ENCODE data around the gene NOVA2. TPM values are rescaled to one million over a fixed set of nuclear protein-coding genes. Genes with fewer than 3 reads are reported as not detected.
"Not testable (repeated sequence)": the region's sequence is repeated elsewhere in the genome, so short reads cannot be mapped to it uniquely, and the experiment has no call there.

NOVA2 gene
- polyA plus RNA-seq, 1 donor, result 3.6 TPM

DNA sequence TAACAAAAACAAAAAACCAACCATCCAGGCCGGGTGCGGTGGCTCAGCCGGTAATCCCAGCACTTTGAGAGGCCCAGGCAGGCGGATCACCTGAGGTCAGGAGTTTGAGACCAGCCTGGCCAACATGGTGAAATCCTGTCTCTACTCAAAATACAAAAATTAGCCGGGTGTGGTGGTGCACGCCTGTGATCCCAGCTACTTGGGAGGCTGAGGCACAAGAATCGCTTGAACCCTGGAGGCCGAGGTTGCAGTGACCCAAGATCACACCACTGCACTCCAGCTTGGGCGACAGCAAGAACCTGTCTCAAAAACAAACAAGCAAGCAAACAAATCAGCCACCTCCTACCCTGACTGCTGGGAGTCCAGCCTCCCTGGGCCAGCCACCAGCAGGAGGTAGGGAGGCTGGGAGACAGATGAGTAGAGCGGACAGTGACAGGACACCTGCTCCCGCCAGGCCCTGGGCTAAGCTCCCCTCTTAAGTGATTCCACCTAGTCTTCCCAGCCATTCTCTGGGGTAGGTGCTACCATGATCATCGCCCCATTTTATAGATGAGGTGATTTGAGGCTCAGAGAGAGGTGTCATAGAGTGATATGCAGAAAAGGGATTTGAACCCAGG is 77.6 kb downstream of the NOVA2 start:
- not testable (repeated sequence) for DNase-seq (ENCODE audit: low read depth)

DNA sequence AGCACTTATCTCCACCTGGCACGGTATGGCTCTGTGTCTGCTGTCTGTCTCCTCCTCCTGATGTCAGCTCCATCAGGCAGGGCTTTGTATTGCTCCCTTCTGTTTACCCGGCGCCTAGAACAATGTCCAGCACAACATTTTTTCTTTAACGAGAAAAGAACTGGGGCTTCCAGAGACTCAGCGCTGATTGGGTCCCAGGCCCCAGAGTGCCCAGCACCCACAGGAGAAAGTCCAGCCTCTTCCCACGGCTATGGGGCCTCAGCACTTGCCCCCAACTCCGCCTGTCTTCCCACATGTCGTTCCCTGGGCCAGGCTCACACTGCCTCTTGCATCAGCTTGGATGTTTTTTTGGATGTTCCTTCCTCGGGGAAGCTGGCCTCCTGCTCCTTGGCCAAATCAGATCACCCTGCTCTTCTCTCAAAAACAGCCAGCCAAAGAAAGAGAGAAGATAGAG is 78.1 kb downstream of the NOVA2 start:
- DNase-seq (ENCODE audit: low read depth), result no peak

DNA sequence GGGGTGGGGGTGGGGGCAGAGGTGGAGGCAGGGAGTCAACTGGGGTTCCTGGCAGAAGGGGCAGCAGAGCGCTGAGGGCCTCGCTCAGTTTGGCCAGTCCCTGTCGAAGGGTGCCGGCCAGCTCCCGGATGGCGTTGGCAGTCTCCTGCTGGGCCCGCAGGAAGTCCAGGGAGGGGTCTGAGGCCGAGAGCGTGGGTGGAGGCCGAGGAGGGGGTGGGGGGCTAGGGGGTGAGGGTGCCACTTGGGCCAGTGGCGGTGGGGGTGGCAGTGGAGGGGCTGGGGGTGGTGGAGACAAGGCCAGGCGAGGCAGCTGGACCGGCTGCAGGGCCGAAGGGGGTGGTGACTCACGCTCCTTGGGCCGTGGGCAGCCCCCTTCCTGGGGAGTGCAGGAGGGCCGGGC is 82.8 kb downstream of the NOVA2 start:
- no peak for DNase-seq (ENCODE audit: low read depth)

DNA sequence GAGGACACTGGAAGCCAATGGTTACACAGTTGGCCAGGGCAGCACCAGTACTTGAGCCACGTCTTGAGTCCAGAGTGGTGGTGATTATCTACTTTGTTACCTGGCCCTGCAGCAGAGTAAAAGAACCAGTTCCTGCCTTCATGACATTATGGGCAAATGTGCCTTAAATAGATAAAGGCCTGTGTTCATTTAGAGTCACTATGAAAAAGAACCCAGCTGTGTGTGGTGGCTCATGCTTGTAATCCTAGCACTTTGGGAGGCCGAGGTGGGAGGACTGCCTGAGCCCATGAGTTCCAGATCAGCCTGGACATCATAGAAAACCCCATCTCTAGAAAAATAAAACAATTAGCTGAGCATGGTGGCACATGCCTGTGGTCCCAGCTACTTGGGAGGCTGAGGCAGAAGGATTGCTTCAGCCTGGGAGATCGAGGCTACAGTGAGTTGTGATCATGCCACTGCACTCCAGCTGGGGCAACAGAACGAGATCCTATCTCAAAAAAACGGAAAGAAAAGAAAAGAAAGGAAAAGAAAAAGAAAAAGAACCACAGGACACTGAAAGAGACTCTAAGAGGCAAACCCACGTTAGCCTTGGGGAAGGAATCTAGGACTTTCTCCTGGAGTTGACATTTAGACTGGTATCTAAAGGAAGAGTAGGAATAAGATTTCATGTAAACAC is 84.3 kb downstream of the NOVA2 start:
- DNase-seq (ENCODE audit: low read depth), result no peak

DNA sequence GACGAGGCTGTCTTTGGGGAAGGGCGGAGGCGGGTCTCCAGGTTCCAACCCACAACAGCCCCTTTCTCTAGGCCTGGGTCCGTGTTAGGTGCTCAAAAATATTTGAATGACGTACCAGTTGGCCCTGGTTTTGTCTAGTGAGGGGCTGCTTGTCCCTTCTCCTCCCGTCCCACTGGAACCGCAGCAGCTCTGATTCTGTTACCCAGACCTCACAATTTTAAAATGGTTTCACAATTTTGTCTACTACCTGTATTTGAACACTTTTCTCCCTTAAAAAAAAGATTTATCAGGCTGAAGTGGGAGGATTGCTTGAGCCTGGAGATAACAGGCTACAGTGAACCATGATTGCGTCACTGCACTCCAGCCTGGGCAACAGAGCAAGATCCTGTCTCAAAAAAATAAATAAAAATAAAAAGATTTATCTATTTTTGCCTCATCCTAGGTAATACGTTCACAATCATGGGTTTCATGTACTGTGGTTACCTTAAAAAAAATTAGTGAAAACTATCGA is 86.4 kb downstream of the NOVA2 start:
- DNase-seq (ENCODE audit: low read depth), result no peak

DNA sequence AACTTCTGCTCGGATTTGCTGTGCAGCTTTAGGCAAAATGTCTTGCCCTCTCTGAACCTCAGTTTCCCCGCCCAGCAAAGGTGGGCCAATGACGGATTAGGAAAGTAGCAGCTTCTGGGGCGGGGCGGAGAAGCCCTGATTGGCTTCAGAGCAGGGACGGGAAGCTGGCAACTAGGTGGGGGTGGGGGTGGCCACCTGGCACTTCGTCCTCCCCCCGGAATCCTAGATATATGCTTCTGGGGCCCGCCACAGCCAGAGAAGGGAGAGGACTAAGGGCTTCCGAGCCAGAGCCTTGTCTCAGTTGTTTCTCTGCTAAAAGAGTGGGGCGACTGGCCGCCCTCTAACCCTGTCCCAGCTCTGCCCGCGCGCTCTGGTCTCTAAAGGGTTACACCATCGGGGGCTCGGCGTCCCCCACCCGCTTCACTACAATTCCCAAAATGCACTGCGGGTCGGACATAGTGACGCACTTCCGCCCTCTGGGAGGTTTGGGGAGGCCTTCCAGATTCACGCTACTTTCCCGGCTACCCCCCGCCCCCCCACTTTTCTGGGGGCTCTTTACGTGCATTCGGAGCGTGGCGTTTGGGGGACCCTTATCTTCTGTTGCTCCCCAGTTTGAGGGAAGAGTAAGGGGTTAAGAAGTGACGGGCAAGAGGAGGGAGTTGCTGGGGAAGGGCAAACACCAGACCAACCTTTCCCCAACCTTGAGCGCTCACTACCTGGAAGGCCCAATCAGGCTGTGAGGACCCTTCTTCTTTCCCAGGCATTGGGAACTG is 87.1 kb downstream of the NOVA2 start:
- peak; percentile 79 for DNase-seq (ENCODE audit: low read depth)

DNA sequence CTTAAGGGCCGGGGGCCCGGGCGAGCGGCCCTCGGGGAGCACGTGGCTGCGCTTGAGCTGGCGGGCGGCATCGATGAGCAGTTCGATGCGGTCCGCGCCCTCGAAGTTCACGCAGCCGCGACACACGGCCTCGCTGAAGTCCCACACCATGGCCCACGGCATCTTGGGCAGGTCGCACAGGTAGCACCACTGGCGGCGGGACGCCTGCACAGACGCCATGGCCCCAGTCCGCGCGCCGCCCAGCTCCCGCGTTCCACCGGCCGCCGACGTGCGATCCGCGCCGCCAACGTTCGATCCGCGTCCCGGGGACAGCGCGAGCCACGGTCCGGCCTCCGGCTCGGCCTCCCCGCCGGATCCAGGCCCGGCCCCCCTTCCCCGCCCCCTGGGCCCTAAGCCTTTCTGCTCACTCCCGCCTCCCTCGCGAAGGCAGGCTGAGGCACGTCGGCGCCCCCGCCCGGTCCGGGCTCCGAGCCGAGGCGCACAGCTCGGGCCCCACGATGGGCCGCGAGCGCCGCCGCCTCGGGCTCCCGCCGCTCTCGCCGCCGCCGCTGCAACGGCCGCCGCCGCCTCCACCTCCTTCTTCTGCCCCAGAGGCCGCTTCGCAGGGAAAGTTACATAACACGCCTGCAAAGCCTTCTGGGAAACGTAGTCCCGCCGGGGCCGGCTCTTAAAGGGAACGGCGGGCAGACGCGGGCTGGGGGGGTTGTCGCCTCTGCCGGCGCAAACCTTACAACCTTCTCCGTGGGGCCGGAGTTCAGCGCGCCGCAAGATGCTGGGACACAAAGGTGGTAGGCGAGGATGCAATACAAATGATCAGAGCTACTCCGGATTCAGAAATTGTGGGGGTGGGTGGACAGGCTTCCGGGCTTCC is 87.9 kb downstream of the NOVA2 start, which contains the start of gene IRF2BP1:
Gene IRF2BP1 (minus strand): TSS at position 586 of the 871 bp plus-strand sequence. CDS start 367 bp downstream, at position 219.
- peak; percentile 84 for DNase-seq (ENCODE audit: low read depth)

DNA sequence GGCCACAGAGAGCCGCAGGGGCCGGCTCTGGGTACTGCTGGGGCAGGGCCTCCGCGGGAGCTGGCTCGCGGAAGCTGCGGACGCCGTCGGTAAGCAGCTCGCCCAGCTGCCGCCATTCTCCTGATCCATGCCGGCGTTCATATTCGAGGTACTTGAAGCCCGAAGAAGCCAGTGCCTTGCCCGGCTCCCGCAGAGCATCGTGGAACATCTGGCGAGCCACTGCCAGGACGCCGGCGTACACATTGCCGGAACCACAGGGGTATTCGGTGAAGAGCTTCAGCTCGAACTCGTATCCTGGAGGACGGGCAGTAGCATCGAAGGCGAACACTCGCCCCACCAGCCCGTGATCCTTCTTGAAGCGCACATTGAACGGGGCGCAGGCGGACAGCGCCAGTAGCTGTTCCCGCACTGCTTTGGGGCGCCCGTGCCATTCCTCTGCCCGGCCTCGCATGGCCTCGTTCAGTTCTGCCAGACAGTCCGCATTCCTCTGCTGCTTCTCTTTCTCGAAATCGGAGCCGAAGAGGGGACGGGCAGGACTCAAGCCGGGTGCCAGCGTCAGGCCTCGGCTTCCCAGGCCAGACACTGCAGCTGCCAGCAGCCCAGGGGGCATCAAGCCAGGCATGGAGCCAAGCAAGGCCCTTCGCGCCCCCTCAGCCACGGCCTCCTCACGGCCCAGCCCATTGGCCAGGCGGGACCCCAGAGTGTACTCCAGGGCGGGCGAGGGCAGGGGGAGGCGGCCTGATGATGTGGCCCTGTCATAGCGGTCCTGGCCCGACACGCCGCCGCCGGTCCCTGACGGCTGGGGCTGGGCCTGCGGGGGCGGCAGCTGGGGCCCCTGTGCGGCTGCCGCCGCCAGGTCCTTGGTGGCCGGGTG is 88.7 kb downstream of the NOVA2 start:
- DNase-seq (ENCODE audit: low read depth), result no peak

DNA sequence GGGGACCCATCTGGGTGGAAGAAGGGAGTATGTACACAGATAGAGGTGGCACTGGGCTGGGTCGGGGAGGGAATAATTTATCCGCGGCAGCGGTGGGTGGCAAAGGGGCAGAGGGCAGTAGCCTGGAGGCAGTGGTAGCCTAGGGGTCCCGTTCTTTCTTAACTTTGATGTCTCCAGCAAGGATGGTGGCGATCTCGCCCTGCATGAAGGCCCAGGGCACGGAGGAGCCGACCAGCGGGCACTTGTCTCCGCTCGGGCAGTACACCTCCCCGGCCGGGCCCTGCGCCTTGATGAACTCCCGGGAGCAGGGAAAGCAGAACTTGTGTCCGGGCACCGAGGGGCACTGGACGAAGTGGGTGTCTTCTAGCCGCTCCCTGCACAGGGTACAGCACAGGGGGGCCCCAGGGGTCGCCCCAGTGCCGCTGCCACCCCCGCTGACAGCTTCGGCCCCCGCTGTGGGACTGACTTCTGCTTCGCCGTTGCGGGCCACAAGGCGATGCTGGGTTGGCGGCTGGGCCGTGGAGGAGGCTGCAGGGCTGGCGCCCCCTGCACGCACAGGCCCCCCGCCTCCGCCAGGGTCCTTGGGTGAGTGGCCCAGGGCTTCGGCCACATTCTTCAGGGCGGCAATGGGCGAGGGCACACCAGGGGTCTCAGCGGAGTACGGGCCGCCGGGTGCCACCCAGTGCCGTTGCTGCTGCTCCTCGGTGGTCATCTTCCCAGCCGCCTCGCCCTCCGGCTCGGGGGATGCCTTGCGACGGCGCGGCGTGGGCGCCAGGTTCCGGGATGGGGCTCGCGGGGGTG is 89.6 kb downstream of the NOVA2 start:
- DNase-seq (ENCODE audit: low read depth), result no peak

Other genes starting within 250 kb of the NOVA2 start
- 13.5 TPM for gene FBXO46, start 243.0 kb downstream of the NOVA2 start, polyA plus RNA-seq (ENCODE audit: insufficient read length)
- gene MEIOSIN, start 240.4 kb downstream of the NOVA2 start, polyA plus RNA-seq (ENCODE audit: insufficient read length), result not detected
- gene SIX5, start 204.6 kb downstream of the NOVA2 start, polyA plus RNA-seq (ENCODE audit: insufficient read length), result 19.0 TPM
- 382 TPM for gene DMPK, start 191.4 kb downstream of the NOVA2 start, polyA plus RNA-seq (ENCODE audit: insufficient read length)
- 46.3 TPM for gene DMWD, start 181.0 kb downstream of the NOVA2 start, polyA plus RNA-seq (ENCODE audit: insufficient read length)
- gene RSPH6A, start 158.6 kb downstream of the NOVA2 start, polyA plus RNA-seq (ENCODE audit: insufficient read length), result not detected
- gene SYMPK, start 110.7 kb downstream of the NOVA2 start, polyA plus RNA-seq (ENCODE audit: insufficient read length), result 34.5 TPM
- gene FOXA3, start 109.5 kb downstream of the NOVA2 start, polyA plus RNA-seq (ENCODE audit: insufficient read length), result not detected
- 17.3 TPM for gene IRF2BP1, start 87.7 kb downstream of the NOVA2 start, polyA plus RNA-seq (ENCODE audit: insufficient read length)
- 4.9 TPM for gene MYPOP, start 71.3 kb downstream of the NOVA2 start, polyA plus RNA-seq (ENCODE audit: insufficient read length)
- gene NANOS2, start 59.1 kb downstream of the NOVA2 start, polyA plus RNA-seq (ENCODE audit: insufficient read length), result not detected
- 6.9 TPM for gene CCDC61, start 21.6 kb upstream of the NOVA2 start, polyA plus RNA-seq (ENCODE audit: insufficient read length)
- gene PGLYRP1, start 49.2 kb upstream of the NOVA2 start, polyA plus RNA-seq (ENCODE audit: insufficient read length), result 0.85 TPM
- 5.1 TPM for gene IGFL4, start 67.1 kb upstream of the NOVA2 start, polyA plus RNA-seq (ENCODE audit: insufficient read length)
- not detected for gene IGFL3, start 150.8 kb upstream of the NOVA2 start, polyA plus RNA-seq (ENCODE audit: insufficient read length)
- not detected for gene IGFL2, start 174.4 kb upstream of the NOVA2 start, polyA plus RNA-seq (ENCODE audit: insufficient read length)

All from forelimb muscle (tissue), 1 donor.